ENCODE measurements around the gene TEX30.

TEX30 gene

GRCh38 chr13:102757006-102757405 lies 16.6 kb downstream of the TEX30 start:
- no peak for TF ChIP-seq Cebpa-rat (IDR thresholded peaks at IDR 0.05)
- Histone ChIP-seq H3K9ac (no peak overlapping the region), H3K36me3 (no peaks in the 10 kb centered on the region), H3K4me3 (no peak overlapping the region), H3K27me3 (no peaks in the 10 kb centered on the region), H3K4me2 (no peak overlapping the region), H3K27ac (no peak overlapping the region), H3K4me1 (no peaks in the 10 kb centered on the region), H4K20me1 (no peaks in the 10 kb centered on the region), H3K9me3 (replicated peaks in 1 of 11) (peaks cover 0 to 11% (median 8%) of the 10 kb centered on the region in 11 experiments; a peak in 14 of 22 replicates)

- no peak overlapping the region for H3K27ac ChIP-seq
- peaks cover 0 to 7% (median 0%) of the 10 kb centered on the region in 11 experiments; a peak in 1 of 22 replicates for H3K36me3 ChIP-seq
- no peaks in the 10 kb centered on the region for H3K4me1 ChIP-seq
- no peak overlapping the region for H3K9ac ChIP-seq
- H4K20me1 ChIP-seq, result no peaks in the 10 kb centered on the region
- no peak for TF ChIP-seq Cebpa-rat (IDR thresholded peaks at IDR 0.05)
- no peak overlapping the region for H3K4me3 ChIP-seq
- no peaks in the 10 kb centered on the region for H3K27me3 ChIP-seq
- peaks cover 0 to 12% (median 10%) of the 10 kb centered on the region in 11 experiments; a peak in 14 of 22 replicates for H3K9me3 ChIP-seq (replicated peaks in 1 of 11)
- no peak overlapping the region for H3K4me2 ChIP-seq
These were observed 21.7 kb downstream of the TEX30 start for GRCh38 chr13:102751886-102752285.

GRCh38 chr13:102742506-102742905 lies 31.1 kb downstream of the TEX30 start:
- TF ChIP-seq Cebpa-rat (IDR thresholded peaks at IDR 0.05), result no peak
- H3K36me3 ChIP-seq, result no peaks in the 10 kb centered on the region
- no peaks in the 10 kb centered on the region for H3K4me1 ChIP-seq
- no peak overlapping the region for H3K4me2 ChIP-seq
- no peak overlapping the region for H3K27ac ChIP-seq
- peaks cover 0 to 13% (median 5%) of the 10 kb centered on the region in 11 experiments; a peak in 5 of 22 replicates for H3K9me3 ChIP-seq (replicated peaks in 1 of 11)
- H3K4me3 ChIP-seq, result no peak overlapping the region
- no peaks in the 10 kb centered on the region for H4K20me1 ChIP-seq
- H3K27me3 ChIP-seq, result no peaks in the 10 kb centered on the region
- H3K9ac ChIP-seq, result no peak overlapping the region

GRCh38 chr13:102742101-102742500 lies 31.5 kb downstream of the TEX30 start:
- H3K9ac ChIP-seq, result no peak overlapping the region
- H3K4me1 ChIP-seq, result no peaks in the 10 kb centered on the region
- no peak overlapping the region for H3K4me2 ChIP-seq
- no peaks in the 10 kb centered on the region for H3K36me3 ChIP-seq
- H3K27ac ChIP-seq, result no peak overlapping the region
- no peak for TF ChIP-seq Cebpa-rat (IDR thresholded peaks at IDR 0.05)
- peaks cover 0 to 13% (median 5%) of the 10 kb centered on the region in 11 experiments; a peak in 5 of 22 replicates for H3K9me3 ChIP-seq (replicated peaks in 1 of 11)
- H3K27me3 ChIP-seq, result no peaks in the 10 kb centered on the region
- no peak overlapping the region for H3K4me3 ChIP-seq
- H4K20me1 ChIP-seq, result no peaks in the 10 kb centered on the region

- H3K4me1 ChIP-seq, result peaks cover 0 to 12% (median 0%) of the 10 kb centered on the region in 10 experiments; a peak in 4 of 20 replicates
- H4K20me1 ChIP-seq, result no peaks in the 10 kb centered on the region
- H3K9ac ChIP-seq, result no peak overlapping the region
- no peaks in the 10 kb centered on the region for H3K27me3 ChIP-seq
- no peaks in the 10 kb centered on the region; a peak in 2 of 22 replicates for H3K9me3 ChIP-seq (replicated peaks in 1 of 11)
- H3K27ac ChIP-seq, result no peak overlapping the region
- peak overlapping the region in 2 of 11 experiments; percentile 18 to 22; a peak in 2 of 22 replicates for H3K4me2 ChIP-seq
- TF ChIP-seq Cebpa-rat (IDR thresholded peaks at IDR 0.05), result no peak
- H3K36me3 ChIP-seq, result no peaks in the 10 kb centered on the region
- H3K4me3 ChIP-seq, result no peak overlapping the region
These were observed 43.9 kb downstream of the TEX30 start for GRCh38 chr13:102729560-102730270.

- Histone ChIP-seq H3K9me3 (replicated peaks in 1 of 11) (peaks cover 0 to 4% (median 0%) of the 10 kb centered on the region in 11 experiments; a peak in 1 of 22 replicates), H3K27me3 (no peaks in the 10 kb centered on the region), H3K4me3 (no peak overlapping the region), H4K20me1 (no peaks in the 10 kb centered on the region), H3K36me3 (no peaks in the 10 kb centered on the region), H3K4me1 (peaks cover 0 to 19% (median 0%) of the 10 kb centered on the region in 10 experiments; a peak in 5 of 20 replicates), H3K4me2 (no peak overlapping the region), H3K27ac (no peak overlapping the region), H3K9ac (no peak overlapping the region)
- TF ChIP-seq Cebpa-rat (IDR thresholded peaks at IDR 0.05), result no peak
These were observed 47.2 kb downstream of the TEX30 start for GRCh38 chr13:102726430-102726829.

- Histone ChIP-seq H3K9ac (no peak overlapping the region), H3K9me3 (replicated peaks in 1 of 11) (peaks cover 0 to 4% (median 0%) of the 10 kb centered on the region in 11 experiments; a peak in 1 of 22 replicates), H3K27me3 (no peaks in the 10 kb centered on the region), H3K36me3 (no peaks in the 10 kb centered on the region), H4K20me1 (no peaks in the 10 kb centered on the region), H3K27ac (no peak overlapping the region), H3K4me2 (no peak overlapping the region), H3K4me1 (peaks cover 0 to 13% (median 0%) of the 10 kb centered on the region in 10 experiments; a peak in 5 of 20 replicates), H3K4me3 (no peak overlapping the region)
- TF ChIP-seq Cebpa-rat (IDR thresholded peaks at IDR 0.05), result peak in 3 of 11 experiments; percentile 18 to 42 (median 24); a peak in 2 of 22 replicates
These were observed 48.7 kb downstream of the TEX30 start for GRCh38 chr13:102724923-102725322.

GRCh38 chr13:102721800-102722231 lies 51.8 kb downstream of the TEX30 start:
- H3K4me1 ChIP-seq, result peaks cover 0 to 6% (median 0%) of the 10 kb centered on the region in 10 experiments; a peak in 2 of 20 replicates
- no peaks in the 10 kb centered on the region for H4K20me1 ChIP-seq
- no peak overlapping the region for H3K27ac ChIP-seq
- H3K4me2 ChIP-seq, result peak overlapping the region in 2 of 11 experiments; percentile 28 to 32; a peak in 2 of 22 replicates
- H3K27me3 ChIP-seq, result no peaks in the 10 kb centered on the region; a peak in 1 of 22 replicates
- no peak for TF ChIP-seq Cebpa-rat (IDR thresholded peaks at IDR 0.05)
- peaks cover 0 to 5% (median 0%) of the 10 kb centered on the region in 11 experiments; a peak in 5 of 22 replicates for H3K9me3 ChIP-seq (replicated peaks in 1 of 11)
- no peaks in the 10 kb centered on the region for H3K36me3 ChIP-seq
- no peak overlapping the region for H3K4me3 ChIP-seq
- H3K9ac ChIP-seq, result no peak overlapping the region

- Histone ChIP-seq H3K4me1 (peaks cover 3 to 14% (median 8%) of the 10 kb centered on the region in 10 experiments; a peak in 14 of 20 replicates), H3K27ac (no peak overlapping the region), H3K9me3 (replicated peaks in 1 of 11) (peaks cover 0 to 16% (median 9%) of the 10 kb centered on the region in 11 experiments; a peak in 14 of 22 replicates), H3K4me3 (no peak overlapping the region), H4K20me1 (no peaks in the 10 kb centered on the region), H3K27me3 (no peaks in the 10 kb centered on the region; a peak in 1 of 22 replicates), H3K9ac (no peak overlapping the region), H3K36me3 (no peaks in the 10 kb centered on the region), H3K4me2 (no peak overlapping the region)
- TF ChIP-seq Cebpa-rat (IDR thresholded peaks at IDR 0.05), result no peak
These were observed 54.8 kb downstream of the TEX30 start for GRCh38 chr13:102718746-102719145.
